GM12873 (cell line): ENCODE data around the gene EZH2.

Experiments
- TF ChIP-seq, protein P1 (sequence below): IDR thresholded peaks from 2 replicates; pipeline ENCODE4 v1.5.1; 2012; ENCODE audit warnings: low read depth, mild to moderate bottlenecking, moderate library complexity, low read length, control low read depth; ENCODE audit not compliant: insufficient read depth; ENCODE audit errors: missing control alignments

The EZH2 gene

DNA sequence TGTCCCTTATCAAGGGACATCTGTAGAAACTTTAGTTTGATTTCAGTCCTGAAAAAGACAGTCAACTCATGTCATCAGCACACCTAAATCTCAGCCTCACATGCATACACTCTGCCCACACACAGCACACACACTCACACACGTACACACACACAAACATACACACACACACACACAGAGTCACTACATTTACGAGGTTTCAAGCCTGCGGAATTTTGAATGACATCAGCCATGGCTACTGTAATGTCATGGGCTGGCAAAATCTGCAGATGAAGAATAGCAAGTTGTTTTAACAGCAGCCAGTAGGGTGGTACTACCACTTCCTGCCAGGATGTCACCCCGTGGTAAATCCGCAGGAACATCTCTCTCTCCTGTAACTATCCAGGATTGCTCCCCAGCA, 37.1 kb upstream of the EZH2 start:
- TF ChIP-seq, protein P1, sequence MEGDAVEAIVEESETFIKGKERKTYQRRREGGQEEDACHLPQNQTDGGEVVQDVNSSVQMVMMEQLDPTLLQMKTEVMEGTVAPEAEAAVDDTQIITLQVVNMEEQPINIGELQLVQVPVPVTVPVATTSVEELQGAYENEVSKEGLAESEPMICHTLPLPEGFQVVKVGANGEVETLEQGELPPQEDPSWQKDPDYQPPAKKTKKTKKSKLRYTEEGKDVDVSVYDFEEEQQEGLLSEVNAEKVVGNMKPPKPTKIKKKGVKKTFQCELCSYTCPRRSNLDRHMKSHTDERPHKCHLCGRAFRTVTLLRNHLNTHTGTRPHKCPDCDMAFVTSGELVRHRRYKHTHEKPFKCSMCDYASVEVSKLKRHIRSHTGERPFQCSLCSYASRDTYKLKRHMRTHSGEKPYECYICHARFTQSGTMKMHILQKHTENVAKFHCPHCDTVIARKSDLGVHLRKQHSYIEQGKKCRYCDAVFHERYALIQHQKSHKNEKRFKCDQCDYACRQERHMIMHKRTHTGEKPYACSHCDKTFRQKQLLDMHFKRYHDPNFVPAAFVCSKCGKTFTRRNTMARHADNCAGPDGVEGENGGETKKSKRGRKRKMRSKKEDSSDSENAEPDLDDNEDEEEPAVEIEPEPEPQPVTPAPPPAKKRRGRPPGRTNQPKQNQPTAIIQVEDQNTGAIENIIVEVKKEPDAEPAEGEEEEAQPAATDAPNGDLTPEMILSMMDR: no peak

DNA sequence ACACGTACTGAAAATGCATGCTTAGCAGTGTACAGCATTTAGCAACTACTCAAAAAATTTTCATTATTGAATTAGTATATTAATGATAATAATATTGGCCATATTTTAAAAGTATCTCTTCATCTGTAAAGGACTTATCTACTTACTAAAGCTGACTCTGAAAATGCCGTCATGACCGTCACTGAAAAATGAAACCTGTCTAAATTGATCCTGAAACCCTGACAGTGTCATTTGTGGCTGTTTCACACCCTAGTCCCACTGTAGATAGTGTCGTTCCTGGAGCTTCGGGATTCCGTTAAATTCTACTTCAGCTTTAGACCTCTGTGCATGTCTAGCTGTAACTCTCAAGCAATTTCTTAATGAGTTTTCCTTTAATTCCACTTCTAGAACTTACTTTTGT, 35.8 kb upstream of the EZH2 start:
- TF ChIP-seq, protein P1: no peak

DNA sequence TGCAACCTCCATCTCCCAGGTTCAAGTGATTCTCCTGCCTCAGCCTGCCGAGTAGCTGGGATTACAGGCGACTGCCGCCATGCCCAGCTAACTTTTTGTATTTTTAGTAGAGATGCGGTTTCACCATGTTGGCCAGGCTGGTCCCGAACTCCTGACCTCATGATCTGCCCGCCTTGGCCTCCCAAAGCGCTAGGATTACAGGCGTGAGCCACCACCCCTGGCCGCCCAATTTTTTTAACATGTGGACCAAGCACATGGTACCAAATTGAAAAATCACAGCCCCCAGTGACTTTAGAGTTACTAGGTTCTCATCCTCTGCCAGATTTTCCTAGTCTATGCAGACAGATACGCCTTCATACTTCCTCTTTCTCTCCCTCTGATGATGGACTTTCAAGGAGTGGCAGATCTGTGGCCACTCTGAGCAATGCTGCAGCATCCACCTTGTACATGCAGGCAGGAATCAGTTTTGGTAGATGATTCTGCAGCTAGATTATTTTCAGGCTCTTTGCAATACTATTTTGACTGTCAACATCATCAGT, 34.0 kb upstream of the EZH2 start:
- TF ChIP-seq, protein P1: no peak

DNA sequence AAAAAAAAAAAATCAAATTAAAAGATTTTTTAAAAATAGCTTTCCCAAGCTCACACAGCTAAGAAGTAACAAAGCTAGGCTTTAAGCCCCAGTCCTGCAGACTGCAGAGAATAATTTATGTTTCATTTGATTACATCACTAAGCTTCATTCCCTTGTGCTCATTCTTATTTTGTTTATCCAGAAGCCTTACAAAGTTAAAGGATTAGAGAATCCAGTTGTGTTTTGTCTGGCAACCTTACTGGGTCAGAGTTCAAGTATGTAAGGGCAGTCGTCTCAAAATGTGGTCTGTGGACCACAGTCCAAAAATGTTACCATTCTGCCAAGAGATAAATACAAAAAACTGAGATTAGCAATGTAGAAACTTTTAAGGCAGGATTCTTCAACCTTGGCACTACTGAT, 32.1 kb upstream of the EZH2 start:
- TF ChIP-seq, protein P1: no peak

DNA sequence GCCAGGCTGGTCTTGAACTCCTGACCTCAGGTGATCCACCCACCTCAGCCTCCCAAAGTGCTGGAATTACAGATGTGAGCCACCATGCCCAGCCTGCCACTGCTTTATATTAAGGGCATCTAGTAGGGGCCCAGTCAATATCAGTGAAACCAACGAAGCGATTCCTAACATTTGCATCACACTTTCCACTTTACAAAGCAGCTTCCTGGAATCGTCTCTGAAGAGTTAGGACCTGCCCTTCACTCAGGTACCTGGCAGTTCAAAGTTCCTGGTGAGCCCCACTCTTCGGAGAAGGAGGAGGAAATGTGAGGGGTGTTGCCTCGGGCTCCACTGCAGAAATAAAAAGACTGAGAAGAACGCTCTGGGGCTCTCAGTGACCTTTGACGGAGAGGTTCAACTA, 31.1 kb upstream of the EZH2 start:
- TF ChIP-seq, protein P1: no peak

DNA sequence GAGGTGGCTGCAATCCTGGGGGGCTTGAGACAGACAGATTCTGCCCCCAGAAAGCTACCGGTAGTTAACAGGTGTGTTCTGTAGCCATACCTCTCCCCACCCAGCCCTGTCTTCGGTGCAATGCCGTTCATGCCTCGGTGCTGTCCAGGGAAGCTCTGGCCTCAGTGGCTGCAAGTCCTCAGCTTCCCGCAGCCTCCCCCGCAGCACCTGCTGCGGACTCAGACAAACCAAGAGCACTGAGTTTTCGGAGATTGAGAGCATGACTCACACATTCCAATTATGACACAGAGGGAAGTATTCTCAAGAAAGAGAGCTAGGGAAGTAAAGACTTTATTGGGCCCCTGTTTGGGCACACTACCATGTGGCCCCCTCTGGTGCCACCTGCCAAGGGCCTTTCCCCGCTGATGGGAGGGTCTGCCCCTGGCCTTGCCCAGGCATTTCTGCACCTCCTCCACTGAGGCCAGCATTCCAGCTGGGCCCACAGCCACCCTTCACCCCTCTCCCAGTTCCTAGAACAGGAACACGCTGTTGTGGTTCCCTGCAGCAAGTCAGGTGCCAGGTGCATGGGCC, 30.2 kb upstream of the EZH2 start:
- TF ChIP-seq, protein P1: no peak

DNA sequence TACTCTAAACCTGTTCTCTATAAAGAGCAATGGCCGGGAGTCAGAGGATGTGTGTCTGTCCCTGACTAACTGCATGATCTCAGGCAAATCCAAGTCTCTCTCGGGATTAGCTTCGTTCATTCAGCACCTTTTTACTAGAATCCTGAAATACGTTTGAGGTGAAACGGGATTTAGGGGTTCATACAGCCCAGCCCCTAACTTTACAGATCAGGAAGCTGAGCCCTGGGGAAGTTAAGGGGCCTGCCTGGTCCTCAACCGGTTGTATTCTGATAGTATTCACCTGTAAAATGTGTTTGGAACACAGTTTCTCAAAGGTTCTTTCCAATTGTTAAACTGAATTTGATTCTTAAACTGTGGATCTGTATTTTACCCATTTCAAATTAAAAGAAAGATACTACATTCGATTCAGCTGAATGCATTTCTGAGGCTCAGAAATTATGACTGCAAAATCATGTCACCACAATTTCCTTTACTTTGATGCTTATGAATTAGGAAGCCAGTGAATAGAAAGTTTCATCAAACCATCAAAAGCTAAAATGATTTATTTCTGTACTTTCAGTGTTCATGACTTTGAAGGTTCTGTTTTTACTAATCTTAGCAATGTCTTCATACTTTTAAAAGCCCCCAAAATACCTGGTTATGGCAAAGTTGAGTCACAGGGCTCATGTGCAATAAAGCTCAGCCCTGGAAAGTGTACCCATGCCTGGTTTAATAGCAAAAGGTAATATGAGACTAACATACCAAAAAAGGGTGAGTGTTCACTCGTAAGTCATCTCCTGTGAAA, 28.9 kb upstream of the EZH2 start:
- TF ChIP-seq, protein P1: no peak
